ENCODE measurements around the gene KLKB1.
A peak's percentile ranks its signal among the peaks of the same experiment; 100 is the strongest.

DNA sequence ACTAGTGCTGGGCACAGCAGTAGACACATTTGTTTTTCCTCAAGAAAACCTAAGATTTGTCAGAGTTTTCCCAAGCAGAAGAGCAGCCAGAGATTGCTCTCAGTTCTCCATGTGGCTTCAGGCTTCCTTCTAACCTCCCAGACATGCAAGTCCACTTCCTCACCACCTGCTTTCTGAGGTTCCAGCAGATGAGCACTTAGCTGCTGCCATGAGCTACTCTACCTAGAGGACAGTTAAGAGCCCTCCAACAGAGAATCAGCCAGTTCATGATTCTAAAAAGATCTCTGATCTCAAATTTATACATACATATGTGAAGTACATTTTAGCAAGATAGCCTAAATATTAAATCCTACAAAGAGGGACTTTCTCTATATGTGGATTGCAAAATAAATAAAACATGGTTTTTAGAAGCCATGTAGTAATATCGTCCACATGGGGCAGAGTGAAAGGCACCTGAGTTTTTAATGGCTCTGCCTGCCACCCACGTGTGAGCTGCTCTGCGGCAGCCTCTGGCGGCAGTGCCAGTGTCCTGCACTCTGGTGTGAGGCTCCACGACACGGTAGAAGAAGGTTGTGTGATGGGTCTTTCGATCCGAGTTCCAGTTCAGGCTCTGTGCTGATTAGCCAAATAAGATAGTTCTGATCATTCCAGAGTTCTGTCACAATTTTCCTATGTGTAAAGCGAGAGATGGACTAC, 25.6 kb upstream of the KLKB1 start:
- TF ChIP-seq, protein P1, sequence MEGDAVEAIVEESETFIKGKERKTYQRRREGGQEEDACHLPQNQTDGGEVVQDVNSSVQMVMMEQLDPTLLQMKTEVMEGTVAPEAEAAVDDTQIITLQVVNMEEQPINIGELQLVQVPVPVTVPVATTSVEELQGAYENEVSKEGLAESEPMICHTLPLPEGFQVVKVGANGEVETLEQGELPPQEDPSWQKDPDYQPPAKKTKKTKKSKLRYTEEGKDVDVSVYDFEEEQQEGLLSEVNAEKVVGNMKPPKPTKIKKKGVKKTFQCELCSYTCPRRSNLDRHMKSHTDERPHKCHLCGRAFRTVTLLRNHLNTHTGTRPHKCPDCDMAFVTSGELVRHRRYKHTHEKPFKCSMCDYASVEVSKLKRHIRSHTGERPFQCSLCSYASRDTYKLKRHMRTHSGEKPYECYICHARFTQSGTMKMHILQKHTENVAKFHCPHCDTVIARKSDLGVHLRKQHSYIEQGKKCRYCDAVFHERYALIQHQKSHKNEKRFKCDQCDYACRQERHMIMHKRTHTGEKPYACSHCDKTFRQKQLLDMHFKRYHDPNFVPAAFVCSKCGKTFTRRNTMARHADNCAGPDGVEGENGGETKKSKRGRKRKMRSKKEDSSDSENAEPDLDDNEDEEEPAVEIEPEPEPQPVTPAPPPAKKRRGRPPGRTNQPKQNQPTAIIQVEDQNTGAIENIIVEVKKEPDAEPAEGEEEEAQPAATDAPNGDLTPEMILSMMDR (IDR thresholded peaks at IDR 0.05), result peak; percentile 94
- no peak for TF ChIP-seq ZFX (IDR thresholded peaks at IDR 0.05; ENCODE audit: borderline replicate concordance)
